Stimulated activated CD4-positive, alpha-beta T cell treated with anti-CD3 and anti-CD28 coated beads, Interleukin-2, amount 100 ng/mL, for 48 hours (primary cell): ENCODE data around the gene ZNF837.
"Not testable (repeated sequence)": the region's sequence is repeated elsewhere in the genome, so short reads cannot be mapped to it uniquely, and the experiment has no call there.

Experiments used
- DNase-seq, 2 donors: peaks; one replicate each; pipeline ENCODE4 v3.0.0-alpha.2; 2020

ZNF837 gene

DNA sequence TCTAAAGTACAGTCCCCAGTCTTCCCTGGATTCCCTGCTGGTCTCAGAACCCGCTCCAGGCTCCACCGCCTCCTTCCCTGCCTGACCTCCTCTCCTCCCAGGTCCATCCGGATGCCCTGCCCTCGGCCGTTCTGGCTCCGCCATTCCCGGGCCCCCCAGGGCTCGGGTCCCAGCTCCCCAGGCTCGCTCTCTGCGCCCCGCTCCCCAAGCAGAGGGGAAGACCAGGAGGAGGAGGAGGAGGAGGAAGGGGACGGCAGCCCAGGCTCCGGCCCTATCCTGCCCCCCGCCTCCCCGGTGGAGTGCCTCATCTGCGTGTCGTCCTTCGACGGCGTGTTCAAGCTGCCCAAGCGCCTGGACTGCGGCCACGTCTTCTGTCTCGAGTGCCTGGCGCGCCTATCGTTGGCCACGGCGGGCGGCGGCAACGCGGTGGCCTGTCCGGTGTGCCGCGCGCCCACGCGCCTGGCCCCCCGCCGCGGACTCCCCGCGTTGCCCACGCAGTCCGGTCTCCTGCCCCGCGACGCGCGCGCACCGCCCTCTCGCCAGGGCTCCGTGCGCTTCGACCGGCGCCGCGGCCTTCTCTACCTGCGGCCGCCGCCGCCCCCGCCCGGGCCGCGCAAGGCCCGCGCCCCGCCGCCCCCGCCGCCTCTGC lies 15.3 kb upstream of the ZNF837 start:
- DNase-seq, result no peak

GRCh38 chr19:58395220-58395978 lies 14.6 kb upstream of the ZNF837 start, which contains the start of gene RNF225:
RNF225 (plus strand) TSS chr19:58395656; CDS start chr19:58396090, 434 bp downstream.
- DNase-seq, result no peak

DNA sequence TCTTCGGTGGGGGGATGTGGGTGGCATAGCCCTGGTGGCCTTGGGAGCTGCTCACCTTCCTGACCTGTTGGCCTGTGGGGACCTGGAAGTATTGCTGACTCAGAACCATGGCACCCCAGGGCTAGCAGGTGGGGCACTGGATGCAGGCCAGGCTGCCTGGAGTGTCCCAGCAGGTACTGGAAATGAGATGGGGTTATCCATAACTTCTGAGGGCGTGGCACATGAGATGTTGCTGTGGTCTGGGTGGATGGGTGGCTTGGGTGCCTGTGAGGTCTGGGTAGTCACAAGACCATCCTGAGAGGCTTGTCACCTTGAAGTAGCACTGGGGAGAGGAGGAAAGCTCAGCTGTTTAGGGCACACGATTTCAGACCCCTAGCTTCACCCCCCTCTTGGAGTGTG lies 14.0 kb upstream of the ZNF837 start:
- no peak for DNase-seq

DNA sequence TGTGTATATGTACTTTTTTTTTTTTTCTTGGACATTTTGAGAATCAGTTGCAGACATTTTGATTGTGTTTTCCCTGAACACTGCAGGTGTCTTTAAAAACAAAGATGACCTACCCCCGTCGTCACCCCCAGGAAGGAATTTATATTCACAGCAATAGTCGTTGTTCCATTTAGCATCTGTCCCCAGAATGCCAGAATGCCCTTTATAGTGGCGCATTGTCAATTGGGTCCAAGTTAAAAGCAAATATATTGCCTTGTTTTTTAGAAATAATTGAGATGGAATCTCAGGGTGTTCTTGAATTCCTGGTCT lies 12.8 kb upstream of the ZNF837 start:
- no peak for DNase-seq

GRCh38 chr19:58392945-58393724 lies 12.3 kb upstream of the ZNF837 start:
- DNase-seq, result no peak

GRCh38 chr19:58388175-58388526 lies 7.3 kb upstream of the ZNF837 start:
- DNase-seq, result no peak

GRCh38 chr19:58387338-58388174 lies 6.7 kb upstream of the ZNF837 start:
- no peak for DNase-seq

DNA sequence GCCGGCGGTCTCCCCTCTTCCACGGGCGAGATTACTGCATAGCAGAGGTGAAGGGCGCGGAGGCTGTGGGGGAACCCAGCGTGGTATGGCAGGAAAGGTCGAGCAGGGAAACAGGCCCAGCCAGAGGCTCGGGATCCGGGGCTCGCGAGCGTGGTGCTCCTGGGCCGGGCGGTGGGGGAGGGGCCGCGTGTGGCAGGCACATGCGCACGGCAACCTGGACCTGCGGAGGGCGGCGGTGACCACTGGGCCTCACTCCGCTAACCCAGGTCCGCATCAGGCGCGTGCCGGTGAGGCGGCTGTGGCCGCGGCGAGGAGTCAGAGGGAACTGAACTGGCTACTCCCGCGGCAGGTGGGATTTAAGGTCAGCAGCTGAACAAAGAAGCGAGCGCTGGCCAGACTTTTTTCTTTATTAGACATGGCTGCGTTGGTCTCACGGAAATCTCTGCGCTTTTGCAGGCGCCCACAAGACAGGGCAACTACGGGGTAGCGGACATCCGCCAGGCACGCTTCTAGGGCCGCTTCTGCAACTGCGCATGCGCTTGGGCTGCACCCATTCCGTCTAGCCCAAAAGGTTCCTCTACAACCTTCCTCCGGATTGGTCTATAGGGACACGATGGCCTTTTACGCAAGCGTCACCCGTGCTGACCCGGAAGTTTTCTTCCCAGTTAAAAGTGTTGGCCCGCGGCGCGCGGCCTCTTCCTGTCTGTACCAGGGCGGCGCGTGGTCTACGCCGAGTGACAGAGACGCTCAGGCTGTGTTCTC lies 5.9 kb upstream of the ZNF837 start, which contains the start of gene RPS5:
Gene RPS5, plus strand, starts transcription at position 694 of the 762 bp plus-strand sequence. CDS start 869 bp downstream, outside the sequence.
- DNase-seq, result peak; percentile 94

DNA sequence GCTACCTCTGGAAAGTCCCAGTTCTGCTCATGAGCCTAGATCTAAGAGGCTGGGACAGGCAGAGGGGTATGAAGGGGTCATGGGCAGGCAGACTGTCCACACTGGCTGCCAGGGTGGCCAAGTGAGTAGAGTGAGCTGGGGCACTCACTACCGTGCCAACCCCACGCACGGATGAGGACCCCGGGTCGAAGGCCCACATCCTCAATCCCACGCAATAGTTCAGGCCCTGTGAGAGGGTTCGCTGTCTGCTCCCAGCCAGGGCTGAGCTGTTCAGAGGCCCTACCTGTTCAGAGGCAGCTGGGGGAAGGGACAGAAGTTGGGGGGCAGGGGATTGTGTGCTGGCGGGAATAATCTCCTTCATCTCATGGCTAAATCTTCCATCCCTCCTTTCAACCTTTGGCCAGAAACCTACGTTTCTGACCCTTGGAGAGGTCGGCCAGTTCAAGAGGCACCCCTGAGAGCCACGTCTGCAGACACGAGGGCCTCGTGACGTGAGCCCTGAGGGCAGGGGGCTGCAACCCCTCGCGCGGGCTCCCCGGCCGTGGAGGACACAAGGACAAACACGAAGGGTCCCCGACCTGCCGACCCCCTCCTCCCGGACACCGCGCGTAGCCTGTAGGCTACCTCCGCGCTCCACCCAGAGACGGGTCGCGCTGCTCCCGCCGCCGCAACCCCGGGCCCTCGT lies 5.2 kb upstream of the ZNF837 start:
- no peak for DNase-seq

GRCh38 chr19:58385313-58385890 lies 4.6 kb upstream of the ZNF837 start:
- DNase-seq, result no peak

DNA sequence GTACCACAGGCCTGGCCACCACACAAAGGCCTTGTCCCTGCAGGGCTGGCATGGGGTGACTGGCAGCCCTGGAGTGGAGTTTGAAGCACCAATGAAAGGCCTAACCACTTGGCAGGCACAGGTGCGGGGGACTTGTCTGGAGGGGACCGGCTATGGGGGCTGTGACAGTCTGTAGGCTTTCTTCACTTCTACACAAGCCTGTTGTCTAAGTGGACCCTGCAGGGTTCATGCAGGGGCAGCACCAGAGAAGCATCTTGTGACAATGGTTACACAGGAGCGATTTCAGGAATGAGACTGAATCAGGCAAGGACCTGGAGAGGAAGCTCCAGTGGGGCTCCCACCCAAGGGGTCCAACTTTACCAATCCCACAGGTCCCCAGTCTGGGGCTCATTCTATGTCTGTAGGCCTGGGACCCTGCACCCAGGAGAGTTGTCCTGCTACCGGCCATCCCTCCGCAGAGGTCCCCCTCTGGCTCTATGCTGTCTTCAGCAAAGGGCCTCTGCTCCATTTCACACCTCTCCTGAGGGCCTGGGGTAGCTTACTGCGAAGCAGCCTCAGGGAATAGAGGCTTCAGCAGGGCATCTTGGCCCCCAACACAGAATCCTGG lies 2.3 kb upstream of the ZNF837 start:
- DNase-seq, result no peak

GRCh38 chr19:58381460-58382212 lies 806 bp upstream of the ZNF837 start:
- no peak for DNase-seq

DNA sequence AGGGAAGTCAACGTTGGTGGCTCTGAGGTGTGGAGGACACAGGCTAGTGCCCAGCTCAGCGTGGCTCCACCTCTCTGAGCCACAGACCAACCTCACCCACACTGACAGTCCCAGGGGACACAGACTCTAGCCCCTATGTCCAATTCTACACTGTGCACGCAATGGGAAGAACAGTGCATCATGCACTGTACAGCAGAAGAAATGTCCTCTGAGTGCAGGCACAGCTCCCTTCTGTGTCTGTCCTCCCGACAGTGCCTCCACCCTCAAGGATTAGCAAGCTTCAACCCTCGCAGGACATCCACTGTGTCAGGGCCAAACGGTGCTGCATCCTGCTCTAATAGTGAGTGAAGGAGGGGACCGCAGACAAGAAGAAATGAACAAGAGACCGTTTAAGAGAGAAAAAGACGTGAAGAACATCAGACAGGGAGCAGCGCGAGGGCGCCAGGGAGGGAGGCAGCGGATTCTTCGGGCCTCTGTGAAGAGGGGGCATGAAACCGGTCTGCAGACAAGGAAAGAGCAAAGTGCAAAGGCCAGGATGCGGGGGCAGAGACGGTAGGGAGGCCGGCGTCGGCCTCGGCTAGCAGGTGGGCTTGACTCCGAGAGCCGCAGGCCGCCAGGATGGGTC lies 681 bp downstream of the ZNF837 start:
- DNase-seq, result no peak

GRCh38 chr19:58379246-58379645 lies 1.6 kb downstream of the ZNF837 start:
- no peak for DNase-seq

DNA sequence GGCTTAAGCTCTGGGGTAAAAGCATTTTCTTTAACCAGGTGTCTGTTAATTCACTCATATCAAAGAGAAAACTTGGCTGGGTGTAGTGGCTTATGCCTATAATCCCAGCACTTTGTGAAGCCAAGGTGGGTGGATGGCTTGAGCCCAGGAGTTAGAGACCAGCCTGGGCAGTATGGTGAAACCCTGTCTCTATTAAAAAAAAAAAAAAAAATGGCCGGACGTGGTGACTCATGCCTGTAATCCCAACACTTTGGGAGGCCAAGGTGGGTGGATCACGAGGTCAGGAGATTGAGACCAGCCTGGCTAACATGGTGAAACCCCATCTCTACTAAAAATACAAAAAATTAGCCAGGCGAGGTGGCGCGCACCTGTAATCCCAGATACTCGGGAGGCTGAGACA lies 4.1 kb downstream of the ZNF837 start:
- DNase-seq, result not testable (repeated sequence)

- no peak for DNase-seq
These were observed 6.6 kb downstream of the ZNF837 start for GRCh38 chr19:58374200-58374599.

DNA sequence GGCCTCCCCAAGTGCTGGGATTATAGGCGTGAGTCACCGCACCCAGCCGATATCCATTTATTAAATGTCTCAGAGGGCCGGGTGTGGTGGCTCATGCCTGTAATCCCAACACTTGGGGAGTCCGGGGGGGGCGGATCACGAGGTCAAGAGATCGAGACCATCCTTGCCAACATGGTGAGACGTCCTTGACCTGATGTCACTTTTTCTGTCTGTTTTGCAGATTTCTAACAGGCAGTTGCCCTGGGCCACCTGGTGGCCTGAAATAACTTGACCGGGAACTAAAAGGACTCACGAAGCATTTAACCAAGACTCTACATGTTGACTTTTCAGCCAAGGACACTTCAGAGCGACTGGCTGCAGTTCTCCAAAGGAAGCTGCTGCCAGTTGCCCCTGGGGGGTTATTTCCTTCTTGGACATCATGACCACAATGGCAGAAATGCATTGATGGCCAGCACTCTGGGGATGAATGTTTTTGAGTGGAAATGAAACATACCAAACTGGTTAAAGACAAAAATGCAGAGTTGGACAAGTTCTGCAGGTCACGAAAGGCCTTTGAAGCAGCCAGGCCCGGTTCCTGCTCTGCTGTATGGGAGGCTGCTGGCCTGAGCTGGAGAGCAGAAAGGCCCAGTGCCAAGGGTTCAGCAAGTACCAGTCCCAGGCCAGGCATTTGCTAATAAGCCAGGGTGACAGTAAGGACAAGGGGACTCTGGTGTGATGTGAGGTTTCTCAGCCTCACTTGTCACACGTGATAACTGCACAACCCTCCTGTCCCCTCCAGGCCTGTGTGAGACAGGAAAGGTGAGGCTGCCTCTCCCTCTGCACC lies 8.3 kb downstream of the ZNF837 start:
- no peak for DNase-seq

GRCh38 chr19:58368561-58369360 lies 12.1 kb downstream of the ZNF837 start:
- DNase-seq, result no peak
